NCI-H748 treated with DMSO at 0.1 percent for 48 hours (cell line): ENCODE measurements around the gene PSMC5.

ENCODE experiments used
- DNase-seq: peaks from one replicate; lab custom pipeline; 2025; lab: John Stamatoyannopoulos, UW

PSMC5 gene

DNA sequence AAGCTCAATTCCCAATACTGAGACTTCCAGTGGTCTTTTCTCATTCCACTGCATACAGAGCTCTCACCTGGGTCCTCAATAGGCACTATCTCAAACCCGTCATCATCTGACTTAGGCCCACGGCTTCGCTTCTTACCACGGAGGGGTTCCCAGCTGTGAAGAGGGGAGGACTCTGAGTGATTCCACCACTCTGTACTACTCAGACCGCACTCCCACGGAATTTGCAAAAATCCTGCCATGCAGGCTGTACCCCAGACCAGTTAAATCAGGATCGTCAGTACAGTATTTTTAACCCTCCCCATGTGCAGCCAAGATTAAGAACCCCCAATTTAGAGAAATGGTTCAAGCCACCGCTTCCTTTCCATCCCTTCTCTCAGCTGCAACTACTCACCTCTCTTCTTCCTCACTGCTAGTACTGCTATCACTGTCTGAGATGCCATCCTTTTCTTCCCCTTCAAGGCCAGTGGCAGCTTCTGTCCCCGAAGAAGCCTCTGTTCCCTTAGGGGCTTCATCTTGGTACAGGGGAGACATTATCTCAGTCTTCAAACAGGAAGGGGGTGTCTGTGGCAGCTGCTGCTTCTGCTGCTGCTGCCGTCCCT, 6.2 kb upstream of the PSMC5 start:
- DNase-seq, result no peak

DNA sequence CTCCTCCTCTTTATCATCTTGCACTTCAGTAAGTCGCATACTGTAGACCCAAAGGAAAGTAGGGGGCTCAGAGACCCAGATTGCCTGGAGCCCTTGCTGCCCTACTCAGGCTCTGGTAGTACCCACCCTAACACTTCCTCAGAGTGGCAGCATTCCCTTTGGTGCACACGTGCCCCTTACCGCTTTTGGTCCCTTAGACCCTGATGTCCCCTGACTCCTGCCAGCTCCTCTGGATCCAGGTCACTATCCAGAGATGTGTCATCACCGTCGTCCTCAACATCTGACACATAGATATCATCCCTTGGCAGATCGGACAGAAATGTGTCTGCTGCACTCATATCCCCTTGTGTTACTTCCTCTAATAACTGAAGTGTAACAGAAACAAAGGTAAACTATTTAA, 5.4 kb upstream of the PSMC5 start:
- DNase-seq, result no peak

DNA sequence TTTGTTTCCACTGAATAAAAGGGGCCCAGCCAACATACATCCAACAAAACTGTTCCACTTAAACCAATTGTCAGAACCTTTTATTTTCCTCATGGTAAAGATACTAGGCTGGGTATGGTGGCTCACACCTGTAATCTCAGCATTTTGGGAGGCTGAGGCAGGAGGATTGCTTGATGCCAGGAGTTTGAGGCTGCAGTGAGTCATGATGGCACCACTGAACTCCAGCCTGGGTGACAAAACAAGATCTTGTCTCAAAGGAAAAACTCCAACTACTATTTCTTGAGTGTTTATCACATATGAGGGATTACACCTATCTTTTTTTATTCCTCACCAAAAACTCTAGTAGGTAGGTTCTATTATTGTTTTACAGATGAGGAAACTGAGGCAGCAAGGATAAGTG, 4.7 kb upstream of the PSMC5 start:
- DNase-seq, result no peak

DNA sequence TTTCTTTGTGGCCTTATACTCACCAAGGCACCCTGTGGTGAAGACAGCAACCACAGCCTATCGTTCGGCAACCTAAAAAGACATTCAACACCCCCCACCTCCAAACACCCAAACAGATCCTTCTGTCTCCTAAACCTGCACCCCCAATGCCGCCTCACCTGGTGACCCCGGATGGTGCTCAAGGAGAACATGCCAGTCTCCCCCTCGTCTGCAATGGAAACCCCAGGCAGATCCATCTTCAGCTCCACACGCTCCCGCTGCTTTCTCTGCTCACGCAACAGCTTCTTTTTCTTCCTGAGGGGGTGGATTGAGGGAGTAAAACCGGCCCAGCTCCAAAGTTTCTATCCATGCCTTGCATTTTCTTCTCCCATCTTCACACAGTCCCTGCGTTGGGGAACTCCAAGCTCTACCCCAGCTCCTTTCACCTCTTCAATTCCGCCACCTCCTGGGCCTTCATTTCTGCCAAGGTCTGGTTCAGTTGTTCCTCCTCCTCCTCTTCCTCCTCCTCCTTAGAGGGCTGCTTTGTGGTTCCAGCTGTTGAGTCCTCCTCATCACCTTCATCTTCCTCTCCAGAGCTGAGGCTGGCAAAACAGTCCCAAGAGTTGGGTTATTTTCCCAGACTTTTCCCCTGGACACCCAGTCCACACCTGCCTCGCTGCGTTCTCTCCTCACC, 3.4 kb upstream of the PSMC5 start:
- no peak for DNase-seq

DNA sequence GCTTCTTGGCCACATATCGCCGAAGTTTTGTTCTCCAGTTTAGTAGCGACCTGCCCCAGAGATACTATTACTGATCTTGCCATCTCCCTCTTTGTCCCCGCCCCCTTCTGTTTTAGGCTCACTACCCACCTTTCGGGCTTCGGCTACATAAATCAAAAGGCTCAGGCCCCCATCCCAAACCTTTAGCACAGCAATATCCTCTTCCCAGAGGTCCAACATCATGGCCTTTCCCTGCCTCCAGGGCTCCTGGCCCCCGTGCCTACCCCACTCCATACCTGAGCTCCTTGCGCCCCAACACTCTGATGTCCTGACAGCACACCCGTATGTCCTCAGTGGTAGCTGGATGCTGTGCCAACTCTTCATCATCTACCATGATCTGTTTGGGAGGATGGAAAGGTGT, 2.9 kb upstream of the PSMC5 start:
- no peak for DNase-seq

DNA sequence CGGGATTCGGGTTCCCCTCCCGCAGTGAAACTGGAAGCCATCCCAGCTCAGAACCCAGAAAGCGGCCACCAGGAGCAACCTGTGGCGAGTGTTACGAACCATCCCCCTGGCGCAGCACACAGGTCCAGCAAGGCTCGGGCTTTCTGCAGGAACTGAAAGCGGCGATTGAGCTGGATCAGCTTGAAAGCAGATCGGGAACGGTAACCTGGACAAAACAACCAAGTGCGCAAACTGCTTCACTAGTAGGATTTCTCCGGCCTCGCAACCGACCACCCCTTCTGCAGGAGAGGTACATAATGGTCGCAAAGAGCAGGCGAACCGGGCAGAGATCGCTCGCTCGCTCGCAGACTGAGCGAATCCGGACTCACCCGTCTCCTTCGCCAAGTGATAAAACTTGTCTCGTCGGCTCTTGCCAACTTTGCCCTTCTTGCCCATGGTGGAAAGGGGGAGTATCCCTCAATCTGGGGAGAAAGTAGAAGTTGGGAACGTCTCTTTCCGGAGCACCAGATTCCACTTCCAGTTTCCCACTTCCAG, 696 bp upstream of the PSMC5 start:
- DNase-seq, result no peak

DNA sequence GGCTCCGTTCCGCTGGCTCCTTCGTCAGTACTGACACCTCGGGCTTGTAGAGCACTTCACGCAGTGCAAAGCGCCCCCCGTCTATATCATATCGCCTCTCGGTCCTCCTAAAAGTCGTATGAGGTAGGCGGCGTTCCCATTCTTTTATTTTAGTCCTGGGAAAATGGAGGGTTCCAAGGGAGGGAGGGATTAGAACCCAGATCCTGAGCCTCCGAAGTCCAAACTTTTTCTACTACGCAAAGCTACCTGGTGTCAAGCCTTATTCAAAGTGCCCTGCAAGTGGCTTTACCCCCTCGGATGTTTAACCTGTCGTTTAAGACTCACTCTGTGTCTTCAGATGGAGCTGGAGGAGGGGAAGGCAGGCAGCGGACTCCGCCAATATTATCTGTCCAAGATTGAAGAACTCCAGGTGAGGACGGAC, 580 bp downstream of the PSMC5 start:
- no peak for DNase-seq

DNA sequence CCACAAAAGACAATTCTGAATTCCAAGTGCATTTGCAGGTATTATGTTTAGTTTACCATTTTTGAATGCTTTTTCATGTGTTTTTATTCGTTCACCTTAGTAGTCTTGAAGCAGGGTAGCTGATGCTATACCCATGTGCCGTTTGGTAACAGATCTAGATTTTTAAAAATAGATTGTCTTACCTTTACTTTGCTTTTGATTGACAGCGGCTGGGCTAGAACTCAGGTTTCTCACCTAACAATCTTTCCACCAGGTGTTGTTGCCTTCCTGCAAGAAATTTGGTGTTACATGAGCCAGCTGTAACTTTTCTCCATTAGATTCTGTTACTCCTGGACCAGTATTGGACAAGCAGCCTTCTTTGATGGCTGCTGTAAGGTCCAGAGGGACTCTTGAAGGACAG, 1.7 kb downstream of the PSMC5 start:
- no peak for DNase-seq

DNA sequence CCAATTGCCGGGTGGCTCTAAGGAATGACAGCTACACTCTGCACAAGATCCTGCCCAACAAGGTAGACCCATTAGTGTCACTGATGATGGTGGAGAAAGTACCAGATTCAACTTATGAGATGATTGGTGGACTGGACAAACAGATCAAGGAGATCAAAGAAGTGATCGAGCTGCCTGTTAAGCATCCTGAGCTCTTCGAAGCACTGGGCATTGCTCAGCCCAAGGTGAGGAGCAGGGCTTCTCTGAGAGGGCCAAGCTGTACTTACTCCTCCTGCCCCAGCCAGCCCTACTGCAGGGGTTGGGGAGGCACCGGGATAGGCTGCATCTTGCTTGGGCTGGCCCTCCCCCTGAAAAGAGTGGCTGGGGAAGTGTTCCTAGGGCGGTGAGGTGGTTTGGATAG, 3.0 kb downstream of the PSMC5 start:
- DNase-seq, result no peak

DNA sequence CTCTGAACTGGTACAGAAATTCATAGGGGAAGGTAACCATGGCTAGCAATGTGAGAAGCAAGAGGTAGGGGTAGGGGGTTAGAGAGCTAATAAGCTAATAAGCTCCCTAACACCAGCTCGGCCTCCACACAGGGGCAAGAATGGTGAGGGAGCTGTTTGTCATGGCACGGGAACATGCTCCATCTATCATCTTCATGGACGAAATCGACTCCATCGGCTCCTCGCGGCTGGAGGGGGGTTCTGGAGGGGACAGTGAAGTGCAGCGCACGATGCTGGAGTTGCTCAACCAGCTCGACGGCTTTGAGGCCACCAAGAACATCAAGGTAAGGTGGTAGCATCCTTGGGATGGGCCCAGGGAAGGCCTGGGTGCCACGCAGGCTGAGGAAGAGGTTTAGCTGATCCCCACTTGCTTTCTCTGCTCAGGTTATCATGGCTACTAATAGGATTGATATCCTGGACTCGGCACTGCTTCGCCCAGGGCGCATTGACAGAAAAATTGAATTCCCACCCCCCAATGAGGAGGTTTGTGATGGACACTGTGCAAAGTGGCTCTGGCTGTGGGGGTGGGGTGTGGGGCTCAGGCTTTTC, 3.8 kb downstream of the PSMC5 start:
- no peak for DNase-seq

DNA sequence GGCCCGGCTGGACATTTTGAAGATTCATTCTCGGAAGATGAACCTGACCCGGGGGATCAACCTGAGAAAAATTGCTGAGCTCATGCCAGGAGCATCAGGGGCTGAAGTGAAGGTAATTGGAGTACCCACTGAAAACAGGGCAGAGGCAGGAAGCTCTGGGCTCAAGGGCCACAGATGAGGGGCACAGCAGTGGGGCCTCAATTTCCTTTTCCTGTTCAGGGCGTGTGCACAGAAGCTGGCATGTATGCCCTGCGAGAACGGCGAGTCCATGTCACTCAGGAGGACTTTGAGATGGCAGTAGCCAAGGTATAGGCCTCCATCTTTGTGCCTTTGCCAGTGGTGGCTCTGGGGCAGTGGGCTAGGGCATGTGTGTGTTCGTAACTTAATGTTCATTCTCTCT, 4.3 kb downstream of the PSMC5 start:
- no peak for DNase-seq

DNA sequence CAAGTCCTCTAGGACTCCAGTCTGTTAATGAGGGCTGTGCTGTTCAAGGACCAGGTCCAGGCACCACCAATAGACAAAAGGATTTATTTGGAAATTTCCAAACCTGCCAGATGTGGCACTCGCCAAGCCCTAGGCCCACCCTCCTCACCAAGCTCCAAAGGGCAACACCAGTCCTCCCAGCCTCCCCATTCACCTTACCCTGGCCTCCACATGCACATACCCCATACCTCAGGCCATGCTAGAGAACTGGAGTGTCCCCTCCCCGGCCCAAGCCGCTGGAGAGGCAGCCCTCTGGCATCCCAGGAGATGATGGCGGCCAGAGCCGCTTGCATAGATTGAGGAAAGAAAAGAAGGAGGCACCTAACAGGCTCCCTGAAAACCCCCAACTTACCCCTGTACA, 4.8 kb downstream of the PSMC5 start:
- DNase-seq, result no peak

DNA sequence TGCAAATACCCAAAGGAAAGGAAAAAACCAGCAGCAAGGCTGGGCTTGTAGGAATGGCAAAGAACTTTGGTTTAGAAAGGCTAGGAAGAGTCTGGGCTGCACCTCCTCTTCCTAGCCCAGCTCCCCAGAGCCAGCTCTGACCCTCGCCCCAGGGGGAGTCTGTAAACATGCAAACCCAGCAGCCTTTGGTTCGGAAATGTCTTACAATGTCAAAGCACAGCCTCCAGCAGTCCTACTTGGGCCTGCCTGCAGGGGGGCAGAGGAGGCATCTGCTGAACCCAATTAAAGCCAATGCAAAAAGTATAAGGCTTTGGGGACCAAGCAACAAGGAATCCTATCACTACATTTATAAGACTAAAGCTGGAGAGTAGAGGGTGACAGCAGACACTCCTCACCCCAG, 5.2 kb downstream of the PSMC5 start:
- DNase-seq, result no peak

DNA sequence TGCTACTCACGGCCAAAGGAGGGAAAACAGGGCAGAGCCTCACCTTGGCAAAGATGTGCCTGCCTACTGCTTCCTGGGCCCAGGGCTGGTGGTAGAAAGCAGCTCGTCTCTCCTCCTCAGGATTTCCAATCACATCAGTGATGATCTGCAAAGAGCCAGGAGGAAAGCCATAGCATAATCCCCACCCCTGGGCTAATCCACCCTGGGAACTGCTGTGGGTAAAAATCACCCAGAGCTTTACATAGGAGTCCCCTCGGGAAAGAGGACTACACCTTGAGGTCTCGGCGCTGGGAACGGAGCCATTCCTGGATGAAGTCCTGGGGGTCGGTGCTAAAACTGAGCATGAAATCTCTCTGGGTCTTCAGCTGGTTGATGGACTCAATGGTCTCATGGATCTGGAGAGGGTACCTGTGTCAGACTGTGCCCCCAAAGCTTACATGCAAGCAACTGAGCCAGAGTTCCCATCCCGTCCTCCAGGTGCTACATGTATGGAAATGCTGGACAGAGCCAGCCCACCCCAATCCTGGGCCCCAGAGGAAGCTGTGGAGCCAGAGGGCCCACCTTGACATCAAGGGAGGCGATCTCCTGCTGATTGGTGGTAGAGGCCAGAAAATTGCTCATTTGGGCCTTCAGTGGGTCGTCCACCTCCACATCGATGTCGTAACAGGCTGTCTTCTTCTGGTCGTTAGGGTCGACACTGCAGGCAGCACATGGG, 6.0 kb downstream of the PSMC5 start:
- no peak for DNase-seq

DNA sequence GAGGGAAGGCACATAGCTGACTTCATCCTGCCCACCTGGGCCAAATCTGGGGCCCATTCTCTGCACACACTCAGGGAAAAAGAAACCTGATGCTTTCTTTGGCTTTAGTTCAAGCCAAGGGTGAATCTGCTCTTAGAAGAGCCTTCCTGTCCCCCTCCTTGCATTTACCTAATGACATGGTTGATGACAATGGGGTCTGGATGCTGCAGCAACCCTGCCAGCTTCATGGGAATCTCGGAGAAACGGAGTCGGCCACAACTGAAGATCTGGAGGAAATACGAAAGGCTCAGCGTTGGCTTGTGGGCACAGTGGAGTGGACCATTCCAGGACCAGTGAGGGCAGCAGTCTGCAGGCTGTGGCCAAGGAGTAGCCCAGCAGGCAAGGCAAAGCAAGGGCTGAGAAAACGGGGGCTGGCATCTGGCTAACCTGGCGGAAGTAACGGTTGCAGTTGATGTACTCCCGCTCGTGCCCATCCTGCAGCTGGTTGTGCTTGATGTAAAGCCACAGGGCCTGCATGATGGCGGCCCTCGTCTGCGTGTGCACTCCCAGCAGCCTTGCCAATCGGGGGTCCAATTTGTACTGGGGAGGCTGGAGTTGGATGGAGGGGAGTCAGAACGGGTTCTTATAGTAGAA, 6.6 kb downstream of the PSMC5 start:
- DNase-seq, result no peak

DNA sequence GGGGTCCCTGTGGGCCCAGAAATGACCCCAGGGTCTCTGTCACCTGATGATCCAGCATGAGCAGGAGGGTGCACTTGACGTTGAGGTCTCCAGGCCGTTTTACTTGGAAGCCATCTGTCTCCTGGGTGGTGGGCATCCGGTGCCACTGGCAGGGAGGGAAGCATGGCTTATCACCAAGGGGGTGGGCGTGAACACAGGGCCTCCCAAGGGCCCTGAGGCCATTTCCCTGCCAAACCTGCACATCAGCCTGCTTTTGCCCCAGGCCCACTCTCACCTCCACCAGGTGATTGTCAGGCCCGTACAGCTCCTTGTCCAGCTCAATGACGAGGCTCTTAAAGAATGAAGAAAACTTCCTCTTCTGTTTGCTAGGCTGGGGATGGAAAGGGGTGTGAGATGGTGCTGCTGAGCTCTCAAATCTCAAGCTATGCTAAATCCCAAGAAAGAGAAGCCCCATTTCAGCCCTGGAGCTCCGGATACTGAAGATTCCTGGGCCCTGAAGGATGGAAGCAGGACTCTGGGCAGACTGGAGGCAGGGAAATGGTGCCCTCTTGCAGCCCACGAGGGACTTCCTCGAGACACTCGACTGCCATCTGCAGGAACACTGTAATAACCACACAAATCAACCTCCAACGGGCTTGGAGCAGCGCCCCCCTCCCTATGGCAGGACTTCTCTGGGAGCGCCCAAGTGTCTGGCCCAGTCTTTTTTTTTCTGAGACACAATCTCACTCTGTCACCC, 7.4 kb downstream of the PSMC5 start:
- DNase-seq, result no peak

DNA sequence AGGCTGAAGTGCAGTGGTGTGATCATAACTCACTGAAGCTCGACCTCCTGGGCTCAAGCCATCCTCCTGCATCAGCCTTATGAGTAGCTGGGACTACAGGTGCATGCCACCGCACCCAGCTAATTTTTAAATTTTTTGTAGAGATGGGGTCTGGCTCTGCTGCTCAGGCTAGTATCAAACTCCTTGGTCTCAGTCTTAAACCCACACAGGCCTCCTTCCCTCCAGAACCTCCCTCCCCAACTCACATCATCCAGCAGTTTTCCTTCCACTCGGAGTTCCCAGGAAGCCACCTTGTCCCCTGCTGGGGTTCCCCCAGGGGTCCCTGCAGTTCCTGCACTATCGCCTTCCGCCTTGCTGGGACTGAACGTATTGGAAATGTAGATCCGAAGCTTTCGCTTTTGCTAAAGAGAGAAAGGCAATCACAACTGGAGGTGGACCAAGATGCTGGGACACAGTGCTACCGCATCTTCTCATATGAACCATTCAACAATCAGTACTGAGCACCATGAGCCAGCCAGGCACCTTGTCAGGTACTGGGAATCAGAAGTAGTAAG, 8.0 kb downstream of the PSMC5 start:
- no peak for DNase-seq

DNA sequence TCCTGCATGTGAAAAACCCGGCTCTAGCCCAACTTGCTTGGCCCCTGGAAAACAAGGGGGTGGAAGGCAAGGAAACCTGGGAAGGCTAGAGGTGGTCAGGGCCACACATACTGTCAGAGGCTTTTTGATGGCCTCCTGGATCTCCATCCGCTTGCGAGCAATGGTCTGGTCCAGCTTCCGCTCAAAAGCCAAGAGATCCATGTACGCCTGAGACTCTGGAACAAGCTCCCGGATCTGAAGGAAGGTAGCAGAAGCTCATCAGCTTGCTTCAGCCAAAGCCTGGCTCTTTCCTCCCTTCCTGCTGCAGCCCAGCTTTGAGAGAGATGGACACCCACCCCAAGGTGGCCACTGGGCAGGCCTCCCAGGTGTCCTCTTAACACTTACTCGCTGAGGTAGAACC, 9.6 kb downstream of the PSMC5 start:
- no peak for DNase-seq

DNA sequence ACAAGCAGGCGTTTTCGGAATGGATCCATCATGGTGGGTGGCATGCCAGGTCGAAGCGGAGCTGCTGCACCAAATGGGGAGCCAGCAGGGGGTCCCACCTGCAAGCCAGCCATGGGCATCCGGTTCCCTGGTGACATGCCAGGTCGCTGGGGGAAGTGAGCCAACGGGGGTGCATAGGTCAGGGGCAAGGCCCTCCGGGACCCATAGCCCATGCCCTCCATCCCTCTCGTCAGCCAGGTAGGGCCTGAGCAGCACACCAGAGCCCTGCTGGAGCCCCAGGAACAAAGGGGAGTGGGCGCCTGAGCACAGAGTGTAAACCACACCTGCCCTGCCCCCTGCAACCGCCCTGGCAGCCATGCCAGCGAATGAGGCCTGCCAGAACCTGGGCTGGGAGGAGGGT, 10.2 kb downstream of the PSMC5 start:
- DNase-seq, result no peak

DNA sequence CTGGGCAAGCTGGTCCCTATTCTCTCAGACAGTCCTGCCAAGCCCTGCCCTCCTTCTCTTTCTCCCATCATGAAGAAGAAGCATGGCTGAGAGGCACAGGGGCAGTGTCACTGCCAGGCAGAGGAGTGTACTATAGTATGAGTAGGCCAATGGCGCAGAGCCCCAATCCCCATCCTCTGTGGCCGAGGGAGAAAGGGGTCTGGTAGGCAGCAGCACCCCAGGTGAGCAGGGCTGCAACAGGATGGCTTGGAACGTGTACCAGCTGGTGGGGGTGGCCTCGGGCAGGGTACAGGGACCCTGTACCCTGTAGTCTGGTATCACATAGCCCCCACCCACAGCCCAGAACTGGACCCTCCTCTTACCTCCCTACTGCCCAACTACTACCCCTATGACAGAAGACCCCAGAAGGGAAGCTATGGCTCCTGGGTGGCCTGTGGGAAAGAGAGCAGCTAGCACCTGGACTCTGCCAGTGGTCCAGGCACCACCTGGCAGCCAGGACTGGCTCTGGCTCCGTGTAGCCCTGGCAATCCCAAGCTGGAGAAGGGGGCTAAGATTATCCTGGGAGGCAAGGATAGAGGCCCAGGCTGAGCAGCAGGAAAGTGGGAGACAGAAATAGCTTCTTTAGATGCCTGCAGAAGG, 10.8 kb downstream of the PSMC5 start:
- DNase-seq, result no peak

DNA sequence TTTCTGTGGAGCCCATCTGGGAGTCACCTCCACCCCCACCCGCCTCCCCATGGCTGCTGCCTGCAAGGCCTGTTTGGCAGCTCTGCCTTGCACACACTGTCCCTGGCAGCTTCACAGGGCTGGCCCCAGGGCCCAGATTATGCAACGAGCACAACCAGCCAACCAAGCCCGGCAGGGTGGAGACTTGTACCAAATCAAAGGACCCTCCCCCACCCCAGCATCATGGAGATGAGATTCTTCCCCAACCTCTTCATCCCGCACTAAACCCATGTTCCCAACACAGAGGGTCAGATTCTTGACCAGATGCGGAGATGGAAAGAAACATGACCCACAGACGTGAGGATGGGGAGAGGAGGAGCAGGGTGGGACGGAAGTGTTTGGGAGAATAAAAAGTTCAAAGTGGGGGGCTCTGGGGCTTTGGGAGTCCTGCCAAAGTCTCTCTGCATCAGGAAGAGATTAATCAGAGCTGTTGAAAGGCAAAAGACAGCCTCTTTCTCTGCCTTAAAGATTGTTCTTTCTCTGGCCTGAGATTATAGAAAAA, 11.5 kb downstream of the PSMC5 start:
- DNase-seq, result no peak
